SK-N-SH (cell line): ENCODE results near the gene ZMAT5. TPM values are rescaled to one million over a fixed set of nuclear protein-coding genes. Genes with fewer than 3 reads are reported as not detected.

Source experiments
- CTCF ChIA-PET: fragments of 300-600, 350-600 bp; formaldehyde crosslinking; extraction: SDS; loops from one replicate; lab custom pipeline; 2021; lab: Yijun Ruan, JAX
- POLR2A ChIA-PET: fragments of 350-600 bp; sonication (Branson Sonifier 250); formaldehyde crosslinking; extraction: SDS; loops from one replicate; lab custom pipeline; 2020; ENCODE audit warnings: antibody characterized with exemption, inconsistent platforms; lab: Yijun Ruan, JAX
- DNase-seq: peaks from one replicate; pipeline ENCODE4 v3.0.0; 2012
- H2AFZ ChIP-seq: fragments of 200-600 bp; sonication (generic); 2 replicates; pipeline ENCODE4 v1.8.1; 2016; ENCODE audit warnings: antibody characterized with exemption, mild to moderate bottlenecking, low read depth
- H3F3A ChIP-seq: fragments of 200-600 bp; sonication (generic); replicated peaks from 2 replicates; pipeline ENCODE3; 2016; ENCODE audit warnings: antibody characterized with exemption, mild to moderate bottlenecking; ENCODE audit not compliant: insufficient read depth
- H3K27ac ChIP-seq, 2 experiments: fragments of 200-500 bp in 1 of 2; fragments of 200-600 bp in 1 of 2; sonication (Bioruptor generic) in 1 of 2; sonication (generic), shearing (Covaris generic) in 1 of 2; 2 replicates each; pipeline versions ENCODE4 v1.5.1 to v1.6.1; 2014 to 2016; ENCODE audit warnings: low read depth in 2 of 2, inconsistent platforms in 1 of 2, low read length in 1 of 2, mild to moderate bottlenecking in 1 of 2, mixed read lengths in 1 of 2
- H3K27me3 ChIP-seq: fragments of 200-600 bp; sonication (generic), shearing (Covaris generic); 2 replicates; pipeline ENCODE4 v1.6.1; 2016; ENCODE audit warnings: mixed run types; ENCODE audit not compliant: insufficient read depth
- H3K36me3 ChIP-seq, 2 experiments: fragments of 200-500 bp in 1 of 2; fragments of 200-600 bp in 1 of 2; sonication (Bioruptor generic) in 1 of 2; sonication (generic) in 1 of 2; replicated peaks in 1 of 2; 2 replicates each; pipeline versions ENCODE3 to v1.5.1; 2014 to 2016; ENCODE audit warnings: low read length in 1 of 2, mild to moderate bottlenecking in 1 of 2; ENCODE audit not compliant: insufficient read depth in 2 of 2, control insufficient read depth in 1 of 2
- H3K4me1 ChIP-seq, 2 experiments: fragments of 200-500 bp in 1 of 2; fragments of 200-600 bp in 1 of 2; sonication (Bioruptor generic) in 1 of 2; sonication (generic), shearing (Covaris generic) in 1 of 2; 2 replicates each; pipeline versions ENCODE4 v1.5.1 to v1.6.1; 2014 to 2016; ENCODE audit warnings: low read depth in 1 of 2, low read length in 1 of 2, mixed run types in 1 of 2; ENCODE audit not compliant: insufficient read depth in 2 of 2, control insufficient read depth in 1 of 2
- H3K4me2 ChIP-seq: fragments of 200-600 bp; sonication (generic), shearing (Covaris generic); 2 replicates; pipeline ENCODE4 v1.6.1; 2017; ENCODE audit warnings: mixed run types
- H3K4me3 ChIP-seq, 2 experiments: fragments of 200-500 bp in 1 of 2; fragments of 200-600 bp in 1 of 2; sonication (Bioruptor generic) in 1 of 2; sonication (generic), shearing (Covaris generic) in 1 of 2; 2 replicates each; pipeline versions ENCODE4 v1.5.1 to v1.8.1; 2014 to 2016; ENCODE audit warnings: low read depth in 2 of 2, inconsistent platforms in 1 of 2, low read length in 1 of 2, mild to moderate bottlenecking in 1 of 2, mixed read lengths in 1 of 2, moderate library complexity in 1 of 2
- H3K79me2 ChIP-seq: fragments of 200-600 bp; sonication (generic); 2 replicates; pipeline ENCODE4 v1.8.1; 2017; ENCODE audit warnings: mild to moderate bottlenecking; ENCODE audit not compliant: insufficient read depth
- H3K9ac ChIP-seq: fragments of 200-600 bp; sonication (generic); 2 replicates; pipeline ENCODE4 v1.6.1; 2017; ENCODE audit warnings: mixed run types
- H3K9me2 ChIP-seq: fragments of 200-600 bp; sonication (generic); 2 replicates; pipeline ENCODE4 v1.6.1; 2017; ENCODE audit warnings: mixed run types
- H3K9me3 ChIP-seq: fragments of 200-600 bp; sonication (generic); 2 replicates; pipeline ENCODE4 v1.6.1; 2017; ENCODE audit warnings: mixed run types, mild to moderate bottlenecking, moderate library complexity
- H4K20me1 ChIP-seq: fragments of 200-600 bp; sonication (generic); 2 replicates; pipeline ENCODE4 v1.6.1; 2017; ENCODE audit warnings: mild to moderate bottlenecking, mixed run types; ENCODE audit not compliant: insufficient read depth
- EP300 ChIP-seq, 2 experiments: IDR thresholded peaks; 2 replicates each; pipeline versions ENCODE4 v1.4.0 to v1.6.1; 2012; ENCODE audit warnings: borderline replicate concordance in 1 of 2, low read depth in 1 of 2, low read length in 1 of 2
- FOXM1 ChIP-seq: IDR thresholded peaks from 2 replicates; pipeline ENCODE4 v1.4.0; 2012; ENCODE audit warnings: low read depth, mild to moderate bottlenecking
- GABPA ChIP-seq: IDR thresholded peaks from 2 replicates; pipeline ENCODE4 v1.4.0; 2012; ENCODE audit warnings: low read depth, mild to moderate bottlenecking
- GATA2 ChIP-seq: sonication (generic); formaldehyde crosslinking; IDR thresholded peaks from 2 replicates; pipeline ENCODE4 v1.5.0; 2020; ENCODE audit warnings: mild to moderate bottlenecking, missing genetic modification reagents
- JUND ChIP-seq: IDR thresholded peaks from 2 replicates; pipeline ENCODE4 v1.4.0; 2012
- MEF2A ChIP-seq: IDR thresholded peaks from 2 replicates; pipeline ENCODE4 v1.4.0; 2012; ENCODE audit warnings: low read depth, borderline replicate concordance
- MXI1 ChIP-seq: IDR thresholded peaks from 2 replicates; pipeline ENCODE4 v1.6.1; 2012; ENCODE audit warnings: mild to moderate bottlenecking, low read depth, low read length, improper control_type of control experiment
- NFIC ChIP-seq: IDR thresholded peaks from 2 replicates; pipeline ENCODE4 v1.4.0; 2012; ENCODE audit warnings: borderline replicate concordance
- POLR2AphosphoS5 ChIP-seq: IDR thresholded peaks from 2 replicates; pipeline ENCODE4 v1.6.1; 2012; ENCODE audit warnings: low read depth, low read length
- RAD21 ChIP-seq: IDR thresholded peaks from 2 replicates; pipeline ENCODE4 v1.6.1; 2012; ENCODE audit warnings: mild to moderate bottlenecking, low read length
- RCOR1 ChIP-seq: fragments of 150-350 bp; IDR thresholded peaks from 2 replicates; pipeline ENCODE4 v1.6.1; 2017; ENCODE audit warnings: antibody characterized with exemption, low read length
- RFX5 ChIP-seq: IDR thresholded peaks from 2 replicates; pipeline ENCODE4 v1.6.1; 2012; ENCODE audit warnings: mild to moderate bottlenecking, improper control_type of control experiment, low read length
- RXRA ChIP-seq: IDR thresholded peaks from 2 replicates; pipeline ENCODE4 v1.4.0; 2012; ENCODE audit warnings: low read depth, mild to moderate bottlenecking, borderline replicate concordance
- SIN3A ChIP-seq: IDR thresholded peaks from 2 replicates; pipeline ENCODE4 v1.6.1; 2012; ENCODE audit warnings: low read depth, mild to moderate bottlenecking, low read length, moderate library complexity, borderline replicate concordance
- TCF12 ChIP-seq: IDR thresholded peaks from 2 replicates; pipeline ENCODE4 v1.4.0; 2012
- TEAD4 ChIP-seq: IDR thresholded peaks from 2 replicates; pipeline ENCODE4 v1.4.0; 2012; ENCODE audit warnings: mild to moderate bottlenecking, borderline replicate concordance; ENCODE audit not compliant: insufficient read depth
- USF1 ChIP-seq: IDR thresholded peaks from 2 replicates; pipeline ENCODE4 v1.4.0; 2012; ENCODE audit warnings: low read depth, borderline replicate concordance
- WGBS: methylation state at CpG from one replicate; pipeline ENCODE4 v1.1.6; 2017; ENCODE audit warnings: low lambda C conversion rate; 5-methylcytosine and 5-hydroxymethylcytosine counted together
- polyA plus RNA-seq, 3 experiments: library from polyadenylated mRNA; depleted of rRNA; stranded (reverse); fragments of >200 nt; gene quantifications; 2 replicates each; pipeline ENCODE4 v1.2.3, GENCODE V29; 2012
- TF ChIP-seq, protein P1 (sequence below): fragments of 200-600 bp; sonication (generic); IDR thresholded peaks from 2 replicates; pipeline ENCODE4 v1.6.1; 2017; ENCODE audit warnings: antibody characterized with exemption, mild to moderate bottlenecking, moderate library complexity
- TF ChIP-seq, protein P2 (sequence below): IDR thresholded peaks from 2 replicates; pipeline ENCODE4 v1.4.0; 2012; ENCODE audit warnings: low read depth
- TF ChIP-seq, protein P3 (sequence below): fragments of 150-350 bp; IDR thresholded peaks from 2 replicates; pipeline ENCODE4 v1.6.1; 2016; ENCODE audit warnings: mild to moderate bottlenecking, low read depth, low read length

The ZMAT5 gene
- polyA plus RNA-seq, 1 of the 3 experiments (the other 2 are of a cell fraction): 35.0 TPM

GRCh38 chr22:29750029-29750428 is 16.8 kb downstream of the ZMAT5 start:
- H3K9me2 ChIP-seq: no peaks in the 10 kb centered on the region
- 0 out of 2 replicates have a peak, but pooled peaks cover 3% of the 10 kb centered on the region for H4K20me1 ChIP-seq
- H3K9ac ChIP-seq: no peak overlapping the region
- H3K4me1 ChIP-seq: no peaks in the 10 kb centered on the region; a peak in 1 of 4 replicates
- ChIA-PET CTCF (interaction anchor here (1.4 to 3.2 kb wide), 3 partner anchors 8 to 338 kb away, joined by 3 to 8 read pairs (median 5); no protein-coding TSS in a partner anchor), POLR2A (no interaction called here)
- H3K27me3 ChIP-seq: no peaks in the 10 kb centered on the region
- H2AFZ ChIP-seq: no peak overlapping the region
- H3K36me3 ChIP-seq: peaks cover 0 to 6% of the 10 kb centered on the region in 2 experiments
- TF ChIP-seq TEAD4 (no peak), EP300 (IDR thresholded peaks at IDR 0.05; ENCODE audit: borderline replicate concordance in 1 of 2, low read depth in 1 of 2, low read length in 1 of 2) (no peak), RCOR1 (no peak), RAD21 (no peak), RFX5 (no peak), POLR2AphosphoS5 (no peak), USF1 (no peak)
- TF ChIP-seq, protein P1, sequence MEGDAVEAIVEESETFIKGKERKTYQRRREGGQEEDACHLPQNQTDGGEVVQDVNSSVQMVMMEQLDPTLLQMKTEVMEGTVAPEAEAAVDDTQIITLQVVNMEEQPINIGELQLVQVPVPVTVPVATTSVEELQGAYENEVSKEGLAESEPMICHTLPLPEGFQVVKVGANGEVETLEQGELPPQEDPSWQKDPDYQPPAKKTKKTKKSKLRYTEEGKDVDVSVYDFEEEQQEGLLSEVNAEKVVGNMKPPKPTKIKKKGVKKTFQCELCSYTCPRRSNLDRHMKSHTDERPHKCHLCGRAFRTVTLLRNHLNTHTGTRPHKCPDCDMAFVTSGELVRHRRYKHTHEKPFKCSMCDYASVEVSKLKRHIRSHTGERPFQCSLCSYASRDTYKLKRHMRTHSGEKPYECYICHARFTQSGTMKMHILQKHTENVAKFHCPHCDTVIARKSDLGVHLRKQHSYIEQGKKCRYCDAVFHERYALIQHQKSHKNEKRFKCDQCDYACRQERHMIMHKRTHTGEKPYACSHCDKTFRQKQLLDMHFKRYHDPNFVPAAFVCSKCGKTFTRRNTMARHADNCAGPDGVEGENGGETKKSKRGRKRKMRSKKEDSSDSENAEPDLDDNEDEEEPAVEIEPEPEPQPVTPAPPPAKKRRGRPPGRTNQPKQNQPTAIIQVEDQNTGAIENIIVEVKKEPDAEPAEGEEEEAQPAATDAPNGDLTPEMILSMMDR: no peak
- 86% methylated on average over 2 of the region's 3 CpGs for WGBS
- H3K79me2 ChIP-seq: no peaks in the 10 kb centered on the region
- H3K27ac ChIP-seq: no peak overlapping the region
- no peaks in the 10 kb centered on the region for H3K9me3 ChIP-seq
- H3K4me2 ChIP-seq: no peak overlapping the region
- H3F3A ChIP-seq: no peaks in the 10 kb centered on the region
- no peak overlapping the region for H3K4me3 ChIP-seq
- no peak for DNase-seq

DNA sequence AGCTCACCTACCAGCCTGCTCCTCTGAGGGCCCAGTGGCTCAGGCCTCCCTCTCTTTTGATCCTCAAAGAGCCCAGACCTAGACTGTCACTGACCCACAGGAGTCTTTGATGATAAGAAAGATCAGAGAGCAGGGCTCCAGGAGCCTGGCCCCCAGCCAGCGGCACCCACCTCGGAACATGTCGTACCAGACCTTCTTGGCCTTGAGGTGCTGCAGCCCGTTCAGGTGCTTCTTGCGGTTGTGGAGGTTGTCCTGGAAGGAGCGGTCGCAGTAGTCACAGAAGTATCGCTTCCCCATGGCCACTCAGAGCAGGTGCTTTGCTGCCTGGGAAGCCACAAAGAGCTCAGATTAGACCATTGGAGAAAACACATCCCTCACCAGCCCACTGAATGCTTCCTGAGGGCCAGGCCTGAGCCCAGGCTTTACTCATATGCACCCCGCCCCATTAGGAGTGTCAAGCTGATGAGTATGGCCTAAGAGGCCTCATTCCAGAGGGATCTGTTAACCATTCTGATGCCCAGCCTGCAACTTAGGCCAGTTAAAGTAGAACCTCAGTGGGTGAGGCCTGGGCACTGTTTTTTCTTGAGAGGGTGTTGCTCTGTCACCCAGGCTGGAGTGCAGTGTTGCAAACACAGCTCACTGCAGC is 18.4 kb downstream of the ZMAT5 start:
- Histone ChIP-seq H4K20me1 (0 out of 2 replicates have a peak, but pooled peaks cover 3% of the 10 kb centered on the region), H3K9ac (no peak overlapping the region), H2AFZ (no peak overlapping the region), H3K4me3 (no peak overlapping the region), H3K9me3 (no peaks in the 10 kb centered on the region), H3K9me2 (no peaks in the 10 kb centered on the region), H3F3A (no peaks in the 10 kb centered on the region), H3K36me3 (peaks cover 0 to 6% of the 10 kb centered on the region in 2 experiments), H3K4me1 (no peaks in the 10 kb centered on the region; a peak in 1 of 4 replicates), H3K79me2 (no peaks in the 10 kb centered on the region), H3K4me2 (no peak overlapping the region), H3K27ac (no peak overlapping the region), H3K27me3 (no peaks in the 10 kb centered on the region)
- TF ChIP-seq FOXM1 (no peak), SIN3A (no peak), RXRA (no peak), EP300 (IDR thresholded peaks at IDR 0.05; ENCODE audit: borderline replicate concordance in 1 of 2, low read depth in 1 of 2, low read length in 1 of 2) (no peak), TCF12 (no peak), RAD21 (no peak), GATA2 (CRISPR knock-in tag) (no peak), MXI1 (no peak), GABPA (no peak), JUND (no peak), NFIC (no peak), USF1 (no peak), MEF2A (no peak)
- TF ChIP-seq, protein P2, sequence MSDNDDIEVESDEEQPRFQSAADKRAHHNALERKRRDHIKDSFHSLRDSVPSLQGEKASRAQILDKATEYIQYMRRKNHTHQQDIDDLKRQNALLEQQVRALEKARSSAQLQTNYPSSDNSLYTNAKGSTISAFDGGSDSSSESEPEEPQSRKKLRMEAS: no peak
- TF ChIP-seq, protein P1: no peak
- TF ChIP-seq, protein P3, sequence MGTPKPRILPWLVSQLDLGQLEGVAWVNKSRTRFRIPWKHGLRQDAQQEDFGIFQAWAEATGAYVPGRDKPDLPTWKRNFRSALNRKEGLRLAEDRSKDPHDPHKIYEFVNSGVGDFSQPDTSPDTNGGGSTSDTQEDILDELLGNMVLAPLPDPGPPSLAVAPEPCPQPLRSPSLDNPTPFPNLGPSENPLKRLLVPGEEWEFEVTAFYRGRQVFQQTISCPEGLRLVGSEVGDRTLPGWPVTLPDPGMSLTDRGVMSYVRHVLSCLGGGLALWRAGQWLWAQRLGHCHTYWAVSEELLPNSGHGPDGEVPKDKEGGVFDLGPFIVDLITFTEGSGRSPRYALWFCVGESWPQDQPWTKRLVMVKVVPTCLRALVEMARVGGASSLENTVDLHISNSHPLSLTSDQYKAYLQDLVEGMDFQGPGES: no peak
- ChIA-PET CTCF (interaction anchor here (0.5 to 1.0 kb wide), 2 partner anchors 89 to 340 kb away, joined by 3 read pairs; no protein-coding TSS in a partner anchor), POLR2A (no interaction called here)
- WGBS: 97% methylated on average over 5 of the region's 9 CpGs
- DNase-seq: no peak
